ENCODE data around the gene CHRD.

- TF ChIP-seq CTCF (IDR thresholded peaks at IDR 0.05) = no peak
- TF ChIP-seq RORB (CRISPR knock-in tag; IDR thresholded peaks at IDR 0.05) = no peak
- no peak for TF ChIP-seq ATF2 (CRISPR knock-in tag; IDR thresholded peaks at IDR 0.05; ENCODE audit: borderline replicate concordance, low read depth)
- no peak for TF ChIP-seq PREB (CRISPR knock-in tag; IDR thresholded peaks at IDR 0.05; ENCODE audit: borderline replicate concordance)
- TF ChIP-seq ZBTB21 (CRISPR knock-in tag; IDR thresholded peaks at IDR 0.05; ENCODE audit: borderline replicate concordance) = no peak
- no peak for TF ChIP-seq SMAD3 (CRISPR knock-in tag; IDR thresholded peaks at IDR 0.05; ENCODE audit: borderline replicate concordance)
- no peak for TF ChIP-seq JUN (CRISPR knock-in tag; IDR thresholded peaks at IDR 0.05)
- TF ChIP-seq USF2 (CRISPR knock-in tag; IDR thresholded peaks at IDR 0.05) = no peak
- no peak for TF ChIP-seq FOXJ3 (CRISPR knock-in tag; IDR thresholded peaks at IDR 0.05; ENCODE audit: borderline replicate concordance)
- TF ChIP-seq NR3C1 (CRISPR knock-in tag; conservative IDR thresholded peaks at IDR 0.05; ENCODE audit: low read depth) = no peak
- TF ChIP-seq ZNF532 (CRISPR knock-in tag; IDR thresholded peaks at IDR 0.05; ENCODE audit: borderline replicate concordance) = no peak
- no peak for TF ChIP-seq MXD4 (CRISPR knock-in tag; IDR thresholded peaks at IDR 0.05; ENCODE audit: borderline replicate concordance)
- no peak for TF ChIP-seq SP1 (CRISPR knock-in tag; conservative IDR thresholded peaks at IDR 0.05)
- TF ChIP-seq ZNF121 (CRISPR knock-in tag; IDR thresholded peaks at IDR 0.05) = no peak
Measured at GRCh38 chr3:184419171-184419570, 39.3 kb downstream of the CHRD start.
